GM23248 (cell line): ENCODE data around the gene TNIK. TPM values are rescaled to one million over a fixed set of nuclear protein-coding genes. Genes with fewer than 3 reads are reported as not detected.

Experiments used
- DNase-seq: peaks from one replicate; pipeline ENCODE4 v3.0.0-alpha.2; 2015
- H2AFZ ChIP-seq: fragments of 200-600 bp; sonication (generic); 2 replicates; pipeline ENCODE4 v1.6.1; 2016; ENCODE audit warnings: antibody characterized with exemption
- H3F3A ChIP-seq: fragments of 200-600 bp; sonication (generic); 2 replicates; pipeline ENCODE4 v1.6.1; 2016; ENCODE audit warnings: mild to moderate bottlenecking, antibody characterized with exemption, mixed run types; ENCODE audit not compliant: insufficient read depth
- H3K27ac ChIP-seq: fragments of 200-600 bp; sonication (generic); 2 replicates; pipeline ENCODE4 v1.5.1; 2016; ENCODE audit warnings: mild to moderate bottlenecking
- H3K27me3 ChIP-seq: fragments of 200-600 bp; sonication (generic); replicated peaks from 2 replicates; pipeline ENCODE4 v1.6.1; 2016; ENCODE audit warnings: mild to moderate bottlenecking; ENCODE audit not compliant: insufficient read depth
- H3K36me3 ChIP-seq: fragments of 200-600 bp; sonication (generic); 2 replicates; pipeline ENCODE4 v1.6.1; 2016; ENCODE audit warnings: low read depth, mild to moderate bottlenecking
- H3K4me1 ChIP-seq: fragments of 200-600 bp; sonication (generic); 2 replicates; pipeline ENCODE4 v1.6.1; 2016; ENCODE audit warnings: mild to moderate bottlenecking; ENCODE audit not compliant: insufficient read depth
- H3K4me2 ChIP-seq: fragments of 200-600 bp; sonication (generic); one replicate; pipeline ENCODE4 v1.6.1; 2016; ENCODE audit warnings: mild to moderate bottlenecking; ENCODE audit not compliant: unreplicated experiment
- H3K4me3 ChIP-seq: fragments of 200-600 bp; sonication (generic); 2 replicates; pipeline ENCODE4 v1.5.1; 2016; ENCODE audit warnings: mild to moderate bottlenecking
- H3K79me2 ChIP-seq: fragments of 200-600 bp; sonication (generic); 2 replicates; pipeline ENCODE4 v1.6.1; 2016; ENCODE audit warnings: mild to moderate bottlenecking; ENCODE audit not compliant: insufficient read depth
- H3K9ac ChIP-seq: fragments of 200-600 bp; sonication (generic); 2 replicates; pipeline ENCODE4 v1.6.1; 2016; ENCODE audit warnings: mild to moderate bottlenecking
- H3K9me2 ChIP-seq: fragments of 200-600 bp; sonication (generic); 2 replicates; pipeline ENCODE4 v1.6.1; 2016; ENCODE audit warnings: mixed run types, mild to moderate bottlenecking, moderate library complexity; ENCODE audit not compliant: insufficient read depth
- H3K9me3 ChIP-seq: fragments of 200-600 bp; sonication (generic); one replicate; pipeline ENCODE4 v1.6.1; 2017; ENCODE audit warnings: low read depth
- H4K20me1 ChIP-seq: fragments of 200-600 bp; sonication (generic); 2 replicates; pipeline ENCODE4 v1.6.0; 2016; ENCODE audit not compliant: insufficient read depth
- EZH2 ChIP-seq: fragments of 200-600 bp; sonication (generic); IDR thresholded peaks from 2 replicates; pipeline ENCODE4 v1.6.1; 2018; ENCODE audit warnings: antibody characterized with exemption, mild to moderate bottlenecking; ENCODE audit not compliant: insufficient read depth, poor library complexity, severe bottlenecking
- EZH2phosphoT487 ChIP-seq: fragments of 200-600 bp; sonication (generic); IDR thresholded peaks from 2 replicates; pipeline ENCODE4 v1.6.1; 2018; ENCODE audit warnings: antibody characterized with exemption, moderate library complexity, mild to moderate bottlenecking, low read depth; ENCODE audit not compliant: insufficient read depth
- WGBS, 2 experiments: methylation state at CpG; one replicate each; pipeline ENCODE4 v1.1.6; 2015 to 2017; ENCODE audit warnings: low lambda C conversion rate in 2 of 2, low coverage in 1 of 2; ENCODE audit errors: missing lambda C conversion rate in 2 of 2; 5-methylcytosine and 5-hydroxymethylcytosine counted together
- in situ Hi-C: fragments of 300-500 bp; cut with MboI; formaldehyde crosslinking; loops from 2 replicates; pipeline ENCODE4 v1.15.0; 2020
- polyA plus RNA-seq: library from polyadenylated mRNA; unstranded; fragments of >200 nt; fragmentation: Nextera tagmentation; extraction: Ambion mirVana; gene quantifications from 2 replicates; pipeline ENCODE4 v1.2.1, GENCODE V29; 2016
- total RNA-seq: library from RNA; depleted of rRNA; stranded (reverse); fragments of >200 nt; shearing (Covaris generic); gene quantifications from 2 replicates; pipeline ENCODE4 v1.2.3, GENCODE V29; 2014

The TNIK gene
- total and polyA plus RNA-seq, 2 experiments from 2014 or later = 0.80 to 2.3 TPM

DNA sequence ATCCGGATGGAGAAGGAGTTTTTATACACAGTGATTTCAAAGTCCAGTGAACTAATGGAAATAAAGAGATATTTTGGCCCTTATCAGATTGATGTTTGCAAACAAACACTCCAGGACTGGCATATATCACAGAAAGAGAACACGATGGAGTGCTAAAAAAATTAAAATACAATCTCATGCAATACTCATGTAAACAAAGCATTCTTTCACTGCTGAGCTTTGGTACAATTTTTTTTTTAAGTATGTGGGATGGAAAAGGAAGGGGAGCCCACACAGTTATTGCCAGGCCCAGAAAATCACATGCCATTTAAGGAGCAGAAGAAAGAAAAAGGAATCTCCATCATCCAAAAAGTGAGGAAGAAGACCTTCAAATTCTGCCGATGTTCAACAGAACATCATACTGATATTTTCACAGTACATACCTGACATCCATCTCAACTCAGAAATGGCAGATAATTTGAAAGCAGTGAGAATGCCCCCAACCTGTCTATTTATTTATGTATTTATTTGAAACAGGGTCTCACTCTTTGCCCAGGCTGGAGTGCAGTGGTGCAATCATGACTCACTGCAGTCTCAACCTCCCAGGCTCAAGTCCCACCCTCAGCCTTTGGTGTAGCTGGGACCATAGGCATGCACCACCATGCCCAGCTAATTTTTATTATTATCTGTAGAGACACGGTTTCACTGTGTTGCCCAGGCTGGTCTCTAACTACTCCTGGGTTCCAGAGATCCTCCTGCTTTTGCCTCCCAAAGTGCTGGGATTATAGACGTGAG lies 326.2 kb downstream of the TNIK start:
- peak overlapping the region; percentile 61 for H3K4me2 ChIP-seq
- in situ Hi-C loops = no loop called here
- H3K27me3 ChIP-seq = no peaks in the 10 kb centered on the region
- H3K9ac ChIP-seq = no peak overlapping the region
- WGBS, 2 experiments = 83 to 86% methylated on average over 5 of the region's 5 CpGs
- 0 out of 2 replicates have a peak overlapping the region, but pooled peaks have one; percentile 7 for H2AFZ ChIP-seq
- TF ChIP-seq EZH2 = no peak
- TF ChIP-seq EZH2phosphoT487 = no peak
- peak; percentile 38 for DNase-seq
- peaks cover 63% of the 10 kb centered on the region for H3K4me1 ChIP-seq
- no peak overlapping the region for H3K4me3 ChIP-seq
- no peaks in the 10 kb centered on the region for H3K79me2 ChIP-seq
- no peaks in the 10 kb centered on the region for H4K20me1 ChIP-seq
- H3K36me3 ChIP-seq = no peaks in the 10 kb centered on the region
- H3K9me3 ChIP-seq = no peaks in the 10 kb centered on the region
- H3K27ac ChIP-seq = peak overlapping the region; percentile 82
- no peaks in the 10 kb centered on the region for H3K9me2 ChIP-seq
- H3F3A ChIP-seq = peaks cover 46% of the 10 kb centered on the region

DNA sequence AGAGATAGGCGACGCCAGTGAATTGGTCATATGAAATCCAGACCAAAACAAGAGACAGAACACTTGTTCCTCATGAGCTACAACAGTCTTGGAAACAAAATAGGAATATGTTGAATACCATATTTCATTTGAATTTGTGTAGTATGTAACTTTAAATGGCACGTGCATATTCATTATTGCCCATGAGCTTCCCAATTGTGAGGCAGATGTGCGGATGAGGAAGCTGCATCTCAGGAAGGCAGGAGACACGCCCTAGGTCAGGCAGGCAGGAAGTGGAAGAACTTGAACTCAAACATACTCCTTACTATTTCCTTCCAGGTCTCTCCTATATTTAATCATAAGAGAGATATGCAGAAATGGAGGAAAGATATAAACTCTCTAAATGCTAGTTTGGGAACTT lies 326.9 kb downstream of the TNIK start:
- WGBS, 2 experiments = 81 to 84% methylated on average over 5 of the region's 5 CpGs
- Histone ChIP-seq H3K79me2 (no peaks in the 10 kb centered on the region), H3K27ac (peak overlapping the region; percentile 82), H2AFZ (no peak overlapping the region), H3K4me3 (no peak overlapping the region), H3K9ac (peak overlapping the region; percentile 36; the same call in 1 of the 2 replicates), H3K9me2 (no peaks in the 10 kb centered on the region), H3F3A (peaks cover 46% of the 10 kb centered on the region), H3K4me2 (peak overlapping the region; percentile 61), H3K9me3 (no peaks in the 10 kb centered on the region), H4K20me1 (no peaks in the 10 kb centered on the region), H3K4me1 (peaks cover 63% of the 10 kb centered on the region), H3K27me3 (no peaks in the 10 kb centered on the region), H3K36me3 (no peaks in the 10 kb centered on the region)
- in situ Hi-C loops = no loop called here
- DNase-seq = no peak
- no peak for TF ChIP-seq EZH2phosphoT487
- TF ChIP-seq EZH2 = no peak

DNA sequence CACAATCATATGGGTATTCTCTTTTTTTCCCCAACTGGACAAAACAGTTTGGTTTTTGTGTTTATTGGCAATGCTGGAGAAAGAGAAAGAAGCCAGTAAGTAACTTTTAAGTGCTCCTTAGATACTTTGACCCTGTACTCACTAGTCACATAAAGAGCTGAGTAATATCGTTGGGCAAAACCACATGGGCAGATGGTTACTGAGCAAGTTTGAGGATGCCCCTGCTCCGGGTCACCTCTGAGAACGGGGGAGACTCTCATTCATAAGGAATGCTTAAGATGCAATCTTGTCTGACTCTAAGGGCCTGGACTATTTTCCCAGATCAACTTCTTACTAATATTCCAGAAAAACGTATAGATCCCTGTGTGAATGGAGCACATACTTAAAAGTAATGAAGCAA lies 327.3 kb downstream of the TNIK start:
- Histone ChIP-seq H2AFZ (no peak overlapping the region), H3K27me3 (no peaks in the 10 kb centered on the region), H3K9ac (peak overlapping the region; percentile 42), H3K79me2 (no peaks in the 10 kb centered on the region), H3K36me3 (no peaks in the 10 kb centered on the region), H3K4me1 (peaks cover 63% of the 10 kb centered on the region), H4K20me1 (no peaks in the 10 kb centered on the region), H3K4me3 (peak overlapping the region; percentile 20; the same call in 1 of the 2 replicates), H3K9me2 (no peaks in the 10 kb centered on the region), H3F3A (peaks cover 46% of the 10 kb centered on the region), H3K4me2 (peak overlapping the region; percentile 61), H3K9me3 (no peaks in the 10 kb centered on the region), H3K27ac (peak overlapping the region; percentile 82)
- in situ Hi-C loops = no loop called here
- WGBS, 2 experiments = 3 to 7% methylated on average over 4 of the region's 4 CpGs
- TF ChIP-seq EZH2 = no peak
- no peak for TF ChIP-seq EZH2phosphoT487
- peak; percentile 91 for DNase-seq

DNA sequence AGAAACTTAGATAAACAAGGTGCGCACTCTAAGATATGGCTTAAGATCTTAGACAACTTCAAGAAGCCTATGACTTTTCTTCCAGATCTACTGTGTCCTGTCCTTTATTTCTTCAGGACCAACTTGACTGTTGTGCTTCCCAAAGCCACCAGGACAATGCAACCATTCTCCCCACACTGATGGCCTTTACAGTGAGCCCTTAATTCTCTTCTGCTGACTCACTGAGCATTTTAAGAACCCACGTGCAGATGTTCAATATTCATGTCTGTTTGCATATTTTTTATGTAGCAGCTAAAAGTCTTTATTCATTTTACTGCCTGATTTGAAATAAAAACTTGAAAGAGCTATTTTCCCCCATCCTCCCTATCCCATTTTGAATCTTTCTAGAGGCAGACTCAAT lies 330.4 kb downstream of the TNIK start:
- H3K27me3 ChIP-seq = no peaks in the 10 kb centered on the region
- H3K9me2 ChIP-seq = no peaks in the 10 kb centered on the region
- no peaks in the 10 kb centered on the region for H3K79me2 ChIP-seq
- peaks cover 56% of the 10 kb centered on the region for H3K4me1 ChIP-seq
- H4K20me1 ChIP-seq = no peaks in the 10 kb centered on the region
- H3K4me2 ChIP-seq = peak overlapping the region; percentile 35
- H3K36me3 ChIP-seq = no peaks in the 10 kb centered on the region
- H3K9ac ChIP-seq = no peak overlapping the region
- in situ Hi-C loops = no loop called here
- H3K4me3 ChIP-seq = no peak overlapping the region
- H3K9me3 ChIP-seq = no peaks in the 10 kb centered on the region
- TF ChIP-seq EZH2phosphoT487 (no peak), EZH2 (no peak)
- peak overlapping the region; percentile 8 for H3K27ac ChIP-seq
- 50% methylated on average over 2 of the region's 2 CpGs for WGBS, 2 experiments
- peak; percentile 54 for DNase-seq
- H3F3A ChIP-seq = peaks cover 40% of the 10 kb centered on the region
- H2AFZ ChIP-seq = 0 out of 2 replicates have a peak overlapping the region, but pooled peaks have one; percentile 8
